ENCODE data around the gene FILIP1.

The FILIP1 gene

GRCh38 chr6:75491291-75491690 lies 2.3 kb downstream of the FILIP1 start:
- no peak for DNase-seq

GRCh38 chr6:75490706-75491105 lies 2.9 kb downstream of the FILIP1 start:
- DNase-seq: no peak

GRCh38 chr6:75489025-75489424 lies 4.6 kb downstream of the FILIP1 start:
- no peak for DNase-seq

- DNase-seq: no peak
Measured at GRCh38 chr6:75488033-75488432, 5.6 kb downstream of the FILIP1 start.

- no peak for DNase-seq
Measured at GRCh38 chr6:75486850-75487518, 6.6 kb downstream of the FILIP1 start.

GRCh38 chr6:75484535-75484934 lies 9.1 kb downstream of the FILIP1 start:
- no peak for DNase-seq

GRCh38 chr6:75483136-75483952 lies 10.3 kb downstream of the FILIP1 start:
- no peak for DNase-seq

GRCh38 chr6:75481936-75482593 lies 11.5 kb downstream of the FILIP1 start:
- DNase-seq: no peak

- DNase-seq: no peak
Measured at GRCh38 chr6:75481394-75481793, 12.2 kb downstream of the FILIP1 start.

- DNase-seq: no peak
Measured at GRCh38 chr6:75480425-75480824, 13.2 kb downstream of the FILIP1 start.

GRCh38 chr6:75479712-75480111 lies 13.9 kb downstream of the FILIP1 start:
- no peak for DNase-seq

- no peak for DNase-seq
Measured at GRCh38 chr6:75478929-75479328, 14.7 kb downstream of the FILIP1 start.

- no peak for DNase-seq
Measured at GRCh38 chr6:75472885-75473284, 20.7 kb downstream of the FILIP1 start.

GRCh38 chr6:75467966-75468365 lies 25.6 kb downstream of the FILIP1 start:
- DNase-seq: no peak

- DNase-seq: no peak
Measured at GRCh38 chr6:75467284-75467683, 26.3 kb downstream of the FILIP1 start.

- no peak for DNase-seq
Measured at GRCh38 chr6:75466636-75467035, 27.0 kb downstream of the FILIP1 start.

- no peak for DNase-seq
Measured at GRCh38 chr6:75463908-75464307, 29.7 kb downstream of the FILIP1 start.

GRCh38 chr6:75463061-75463460 lies 30.5 kb downstream of the FILIP1 start:
- DNase-seq: no peak

- DNase-seq: no peak
Measured at GRCh38 chr6:75460681-75461080, 32.9 kb downstream of the FILIP1 start.

- no peak for DNase-seq
Measured at GRCh38 chr6:75458895-75459294, 34.7 kb downstream of the FILIP1 start.

- no peak for DNase-seq
Measured at GRCh38 chr6:75450903-75451302, 42.7 kb downstream of the FILIP1 start.

- DNase-seq: no peak
Measured at GRCh38 chr6:75449630-75450206, 43.9 kb downstream of the FILIP1 start.

- DNase-seq: no peak
Measured at GRCh38 chr6:75446241-75446880, 47.2 kb downstream of the FILIP1 start.

Data from stimulated activated CD4-positive, alpha-beta T cell treated with anti-CD3 and anti-CD28 coated beads, Interleukin-4, amount 100 ng/mL, for 1 hour (primary cell).